ENCODE results near the gene PLAC9. TPM values are rescaled to one million over a fixed set of nuclear protein-coding genes. Genes with fewer than 3 reads are reported as not detected.
"Not testable (repeated sequence)": the region's sequence is repeated elsewhere in the genome, so short reads cannot be mapped to it uniquely, and the experiment has no call there.

PLAC9 gene
- total RNA-seq: 10 to 100 TPM; 25.5 to 36.3 TPM

- Histone ChIP-seq H3K4me1 (peaks cover 0 to 27% of the 10 kb centered on the region in 2 donors), H3K27ac (peak within 1 kb of the TSS; percentile 75 to 89), H3K36me3 (no peaks in the 10 kb centered on the region), H3K9me3 (no peaks in the 10 kb centered on the region), H3K4me3 (peak within 1 kb of the TSS; percentile 50 to 61), H3K27me3 (no peaks in the 10 kb centered on the region)
- no peak for TF ChIP-seq CTCF (IDR thresholded peaks at IDR 0.05)
- DNase-seq (ENCODE audit: low spot score): peak; percentile 55
Measured at GRCh38 chr10:80132299-80133139, at the start of gene PLAC9. PLAC9 (plus strand) TSS chr10:80132730; CDS start chr10:80132763, 33 bp downstream.

GRCh38 chr10:80090121-80090520, 42.4 kb upstream of the PLAC9 start:
- H3K27ac ChIP-seq: no peak overlapping the region
- no peaks in the 10 kb centered on the region for H3K4me1 ChIP-seq
- no peak overlapping the region for H3K4me3 ChIP-seq
- H3K27me3 ChIP-seq: no peaks in the 10 kb centered on the region
- no peaks in the 10 kb centered on the region for H3K9me3 ChIP-seq
- no peak for DNase-seq (ENCODE audit: low spot score)
- H3K36me3 ChIP-seq: no peaks in the 10 kb centered on the region
- no peak for TF ChIP-seq CTCF (IDR thresholded peaks at IDR 0.05)

- TF ChIP-seq CTCF (IDR thresholded peaks at IDR 0.05): no peak
- no peaks in the 10 kb centered on the region for H3K9me3 ChIP-seq
- H3K36me3 ChIP-seq: no peaks in the 10 kb centered on the region
- H3K4me3 ChIP-seq: no peak overlapping the region
- no peaks in the 10 kb centered on the region for H3K27me3 ChIP-seq
- no peak for DNase-seq (ENCODE audit: low spot score)
- H3K4me1 ChIP-seq: no peaks in the 10 kb centered on the region
- H3K27ac ChIP-seq: no peak overlapping the region
Measured at GRCh38 chr10:80094231-80094630, 38.3 kb upstream of the PLAC9 start.

GRCh38 chr10:80098272-80098671, 34.3 kb upstream of the PLAC9 start:
- not testable (repeated sequence) for H3K36me3 ChIP-seq; DNase-seq (ENCODE audit: low spot score); H3K27me3 ChIP-seq; H3K4me1 ChIP-seq; H3K27ac ChIP-seq; H3K4me3 ChIP-seq; H3K9me3 ChIP-seq

- H3K4me3 ChIP-seq; H3K9me3 ChIP-seq; DNase-seq (ENCODE audit: low spot score); H3K4me1 ChIP-seq; H3K27me3 ChIP-seq; H3K36me3 ChIP-seq; H3K27ac ChIP-seq: not testable (repeated sequence)
Measured at GRCh38 chr10:80099295-80099694, 33.2 kb upstream of the PLAC9 start.

GRCh38 chr10:80100116-80100515, 32.4 kb upstream of the PLAC9 start:
- H3K36me3 ChIP-seq: no peaks in the 10 kb centered on the region
- no peak overlapping the region for H3K27ac ChIP-seq
- no peak for TF ChIP-seq CTCF (IDR thresholded peaks at IDR 0.05)
- no peaks in the 10 kb centered on the region for H3K9me3 ChIP-seq
- peaks cover 0 to 17% of the 10 kb centered on the region in 2 donors for H3K4me1 ChIP-seq
- DNase-seq (ENCODE audit: low spot score): no peak
- H3K27me3 ChIP-seq: no peaks in the 10 kb centered on the region
- H3K4me3 ChIP-seq: no peak overlapping the region
